ENCODE data around the gene RHBDL1. TPM values are rescaled to one million over a fixed set of nuclear protein-coding genes. Genes with fewer than 3 reads are reported as not detected.

Gene RHBDL1
- total and polyA plus RNA-seq, 9 of the 15 experiments (the other 6 are each of a cell fraction or from before 2014, with no cell fraction given), result 0.03 to 5.6 (median 1.3) TPM; not detected in 1

- TF ChIP-seq ETS1 (conservative IDR thresholded peaks at IDR 0.05; ENCODE audit: control insufficient read depth, low read depth, low read length), result peak; percentile 61
- TF ChIP-seq NEUROD1 (IDR thresholded peaks at IDR 0.05; ENCODE audit: borderline replicate concordance, low read depth, low read length, partially characterized antibody), result peak; percentile 80
- TF ChIP-seq FIP1L1 (IDR thresholded peaks at IDR 0.05; ENCODE audit: low read depth, low read length, poor library complexity, severe bottlenecking), result peak; percentile 54
- peak; percentile 48; the same call in 1 of the 2 replicates for TF ChIP-seq RNF2 (IDR thresholded peaks at IDR 0.05)
- TF ChIP-seq POLR2AphosphoS2 (IDR thresholded peaks at IDR 0.05; ENCODE audit: low read length), result peak; percentile 96
- peak; percentile 72 for TF ChIP-seq KDM5B (IDR thresholded peaks at IDR 0.05; ENCODE audit: insufficient replicate concordance, low read depth, low read length)
- TF ChIP-seq E2F6 (IDR thresholded peaks at IDR 0.05; ENCODE audit: borderline replicate concordance in 1 of 2, extremely low read depth in 1 of 2, insufficient read depth in 1 of 2, insufficient read length in 1 of 2, low read depth in 1 of 2, low read length in 1 of 2, poor library complexity in 1 of 2, severe bottlenecking in 1 of 2), result peak; percentile 99
- TF ChIP-seq GATAD2B (IDR thresholded peaks at IDR 0.05; ENCODE audit: borderline replicate concordance), result peak; percentile 90
- TF ChIP-seq GABPB1 (CRISPR knock-in tag; IDR thresholded peaks at IDR 0.05), result peak; percentile 96
- TF ChIP-seq USF2 (CRISPR knock-in tag; IDR thresholded peaks at IDR 0.05), result 0 out of 2 replicates have a peak, but pooled peaks have one; percentile 3
- TF ChIP-seq TSHZ1 (CRISPR knock-in tag; IDR thresholded peaks at IDR 0.05), result no peak
- TF ChIP-seq CSDE1 (IDR thresholded peaks at IDR 0.05), result peak in 1 of 2 experiments; percentile 96; a peak in 1 of 4 replicates
- peak; percentile 65 for TF ChIP-seq PHF20 (IDR thresholded peaks at IDR 0.05; ENCODE audit: partially characterized antibody)
- TF ChIP-seq DACH1 (IDR thresholded peaks at IDR 0.05; ENCODE audit: partially characterized antibody), result no peak
- peak; percentile 14 for TF ChIP-seq HMGN3 (IDR thresholded peaks at IDR 0.05; ENCODE audit: borderline replicate concordance, extremely low read depth, insufficient read length, low read depth, low read length)
- peak; percentile 72 for TF ChIP-seq CXXC5 (CRISPR knock-in tag; IDR thresholded peaks at IDR 0.05)
- TF ChIP-seq HBP1 (CRISPR knock-in tag; IDR thresholded peaks at IDR 0.05), result no peak
- peak in 1 of 2 experiments; percentile 92; a peak in 2 of 4 replicates for TF ChIP-seq SRF (CRISPR knock-in tag; IDR thresholded peaks at IDR 0.05)
Measured at GRCh38 chr16:684071-684794, 8.8 kb downstream of the RHBDL1 start, which contains the start of gene JMJD8 (continued).

Measured in K562 (cell line).